Activated CD4-positive, alpha-beta T cell treated with anti-CD3 and anti-CD28 coated beads, Interleukin-2, amount 50 U/mL, for 24 hours (primary cell): Measurements from ENCODE around the gene WDFY2.
"Not testable (repeated sequence)": the region's sequence is repeated elsewhere in the genome, so short reads cannot be mapped to it uniquely, and the experiment has no call there.

Experiments
- DNase-seq, 2 donors: peaks; one replicate each; pipeline ENCODE4 v3.0.0-alpha.2; 2020; ENCODE audit warnings: low read depth in 1 of 2, low spot score in 1 of 2

WDFY2 gene

GRCh38 chr13:51583875-51584730, at the start of gene WDFY2:
WDFY2 (plus strand) TSS chr13:51584462; CDS start chr13:51584688, 226 bp downstream.
- DNase-seq: peak; percentile 97 to 98

GRCh38 chr13:51538591-51539179, 45.6 kb upstream of the WDFY2 start:
- DNase-seq: no peak

GRCh38 chr13:51539887-51540286, 44.4 kb upstream of the WDFY2 start:
- DNase-seq: no peak

- DNase-seq: no peak
These were observed 43.2 kb upstream of the WDFY2 start for GRCh38 chr13:51541037-51541436.

- DNase-seq: no peak
These were observed 42.4 kb upstream of the WDFY2 start for GRCh38 chr13:51541809-51542258.

GRCh38 chr13:51542346-51543242, 41.7 kb upstream of the WDFY2 start:
- DNase-seq: no peak

GRCh38 chr13:51545446-51545845, 38.8 kb upstream of the WDFY2 start:
- DNase-seq: not testable (repeated sequence)

GRCh38 chr13:51547425-51548176, 36.7 kb upstream of the WDFY2 start:
- DNase-seq: no peak

GRCh38 chr13:51549050-51549449, 35.2 kb upstream of the WDFY2 start:
- DNase-seq: no peak

GRCh38 chr13:51549593-51549992, 34.7 kb upstream of the WDFY2 start:
- DNase-seq: no peak

GRCh38 chr13:51550151-51550550, 34.1 kb upstream of the WDFY2 start:
- DNase-seq: no peak

GRCh38 chr13:51551416-51551815, 32.8 kb upstream of the WDFY2 start:
- no peak for DNase-seq

- no peak for DNase-seq
These were observed 32.2 kb upstream of the WDFY2 start for GRCh38 chr13:51552027-51552426.

- no peak for DNase-seq
These were observed 30.7 kb upstream of the WDFY2 start for GRCh38 chr13:51553531-51553930.

GRCh38 chr13:51556740-51557139, 27.5 kb upstream of the WDFY2 start:
- no peak for DNase-seq

- DNase-seq: no peak
These were observed 26.8 kb upstream of the WDFY2 start for GRCh38 chr13:51557438-51557837.

GRCh38 chr13:51557875-51558612, 26.2 kb upstream of the WDFY2 start:
- DNase-seq: no peak

- DNase-seq: no peak
These were observed 24.1 kb upstream of the WDFY2 start for GRCh38 chr13:51559946-51560735.

GRCh38 chr13:51562011-51562671, 22.1 kb upstream of the WDFY2 start:
- no peak for DNase-seq
